Upper lobe of right lung (tissue), 1 donor: ENCODE measurements around the gene COMMD1. TPM values are rescaled to one million over a fixed set of nuclear protein-coding genes. Genes with fewer than 3 reads are reported as not detected.

ENCODE experiments used
- ATAC-seq: fragments of 200-7000 bp; cut with Tn5 transposase; one replicate; pipeline ENCODE4 v1.9.1; 2020; ENCODE audit warnings: mild to moderate bottlenecking, moderate library complexity
- DNase-seq: peaks from one replicate; pipeline ENCODE4 v3.0.0-alpha.2; 2020
- H3K27ac ChIP-seq: fragments of 200-600 bp; one replicate; pipeline ENCODE4 v1.8.0; 2022
- H3K27me3 ChIP-seq: fragments of 200-600 bp; one replicate; pipeline ENCODE4 v1.8.0; 2022; ENCODE audit warnings: mild to moderate bottlenecking
- H3K36me3 ChIP-seq: fragments of 200-600 bp; one replicate; pipeline ENCODE4 v1.8.0; 2022
- H3K4me1 ChIP-seq: fragments of 200-600 bp; one replicate; pipeline ENCODE4 v1.8.0; 2022
- H3K4me3 ChIP-seq: fragments of 200-600 bp; one replicate; pipeline ENCODE4 v1.8.0; 2022; ENCODE audit warnings: mild to moderate bottlenecking
- H3K9me3 ChIP-seq: fragments of 200-600 bp; one replicate; pipeline ENCODE4 v1.8.0; 2022
- intact Hi-C: fragments of 100-400 bp; cut with DNase I; formaldehyde crosslinking; loops from one replicate; pipeline ENCODE4 v1.11.0; 2022
- total RNA-seq: library from RNA; stranded (reverse); fragmentation: NEBNext Ultra II Directional; extraction: Animal tissue kit (Norgen Biotek cat#: 25700); gene quantifications from one replicate; pipeline ENCODE4 v1.2.1, GENCODE V29; 2021
- TF ChIP-seq, protein P1 (sequence below): fragments of 200-600 bp; IDR thresholded peaks from one replicate; pipeline ENCODE4 v1.8.0; 2022; ENCODE audit warnings: antibody characterized with exemption
- donor health status: DM: no; HTN: yes; CAD: no; lungs with severe emphysema.

The COMMD1 gene
- total RNA-seq, 1 donor from 2014 or later = 30.3 TPM

GRCh38 chr2:62099523-62100175, 194.2 kb downstream of the COMMD1 start:
- Histone ChIP-seq H3K4me3 (no peak overlapping the region), H3K4me1 (no peaks in the 10 kb centered on the region), H3K36me3 (no peaks in the 10 kb centered on the region), H3K27me3 (no peaks in the 10 kb centered on the region), H3K27ac (no peak overlapping the region), H3K9me3 (no peaks in the 10 kb centered on the region)
- DNase-seq (no peak), ATAC-seq (no peak)
- TF ChIP-seq, protein P1, sequence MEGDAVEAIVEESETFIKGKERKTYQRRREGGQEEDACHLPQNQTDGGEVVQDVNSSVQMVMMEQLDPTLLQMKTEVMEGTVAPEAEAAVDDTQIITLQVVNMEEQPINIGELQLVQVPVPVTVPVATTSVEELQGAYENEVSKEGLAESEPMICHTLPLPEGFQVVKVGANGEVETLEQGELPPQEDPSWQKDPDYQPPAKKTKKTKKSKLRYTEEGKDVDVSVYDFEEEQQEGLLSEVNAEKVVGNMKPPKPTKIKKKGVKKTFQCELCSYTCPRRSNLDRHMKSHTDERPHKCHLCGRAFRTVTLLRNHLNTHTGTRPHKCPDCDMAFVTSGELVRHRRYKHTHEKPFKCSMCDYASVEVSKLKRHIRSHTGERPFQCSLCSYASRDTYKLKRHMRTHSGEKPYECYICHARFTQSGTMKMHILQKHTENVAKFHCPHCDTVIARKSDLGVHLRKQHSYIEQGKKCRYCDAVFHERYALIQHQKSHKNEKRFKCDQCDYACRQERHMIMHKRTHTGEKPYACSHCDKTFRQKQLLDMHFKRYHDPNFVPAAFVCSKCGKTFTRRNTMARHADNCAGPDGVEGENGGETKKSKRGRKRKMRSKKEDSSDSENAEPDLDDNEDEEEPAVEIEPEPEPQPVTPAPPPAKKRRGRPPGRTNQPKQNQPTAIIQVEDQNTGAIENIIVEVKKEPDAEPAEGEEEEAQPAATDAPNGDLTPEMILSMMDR = no peak
- intact Hi-C loops = no loop called here

- DNase-seq (no peak), ATAC-seq (no peak)
- Histone ChIP-seq H3K36me3 (no peaks in the 10 kb centered on the region), H3K9me3 (no peaks in the 10 kb centered on the region), H3K27ac (no peak overlapping the region), H3K27me3 (no peaks in the 10 kb centered on the region), H3K4me1 (no peaks in the 10 kb centered on the region), H3K4me3 (no peak overlapping the region)
- TF ChIP-seq, protein P1 = no peak
- intact Hi-C loops = no loop called here
These were observed 196.4 kb downstream of the COMMD1 start for GRCh38 chr2:62101886-62102285.

DNA sequence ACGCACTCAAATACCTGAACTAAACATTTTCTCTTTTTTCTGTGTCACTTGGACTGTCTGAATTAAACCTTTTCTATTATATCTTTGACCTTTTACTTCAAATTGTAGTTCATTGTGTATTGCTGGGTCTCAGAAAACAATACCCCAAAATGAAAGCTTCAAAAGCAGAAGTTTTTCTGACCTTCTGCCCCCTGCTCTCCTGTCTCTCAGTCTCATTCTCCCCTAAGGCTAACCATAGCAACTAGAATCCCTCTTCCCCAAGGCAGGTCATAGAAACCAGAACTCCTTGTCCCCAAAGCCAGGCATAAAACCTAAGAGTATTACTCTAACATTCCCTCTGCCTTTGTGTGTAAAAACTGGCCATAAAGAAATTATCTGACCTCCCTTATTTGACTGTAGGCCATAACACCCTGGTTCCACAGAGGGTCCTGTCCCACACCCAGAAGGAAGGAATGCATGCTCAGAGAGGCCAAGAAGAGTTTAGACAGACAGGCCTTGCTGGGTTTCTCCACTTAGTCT, 197.0 kb downstream of the COMMD1 start:
- no peaks in the 10 kb centered on the region for H3K27me3 ChIP-seq
- H3K9me3 ChIP-seq = no peaks in the 10 kb centered on the region
- H3K36me3 ChIP-seq = no peaks in the 10 kb centered on the region
- intact Hi-C loops = no loop called here
- no peak overlapping the region for H3K4me3 ChIP-seq
- H3K27ac ChIP-seq = no peak overlapping the region
- H3K4me1 ChIP-seq = no peaks in the 10 kb centered on the region
- ATAC-seq = no peak
- TF ChIP-seq, protein P1 = no peak
- DNase-seq = no peak

DNA sequence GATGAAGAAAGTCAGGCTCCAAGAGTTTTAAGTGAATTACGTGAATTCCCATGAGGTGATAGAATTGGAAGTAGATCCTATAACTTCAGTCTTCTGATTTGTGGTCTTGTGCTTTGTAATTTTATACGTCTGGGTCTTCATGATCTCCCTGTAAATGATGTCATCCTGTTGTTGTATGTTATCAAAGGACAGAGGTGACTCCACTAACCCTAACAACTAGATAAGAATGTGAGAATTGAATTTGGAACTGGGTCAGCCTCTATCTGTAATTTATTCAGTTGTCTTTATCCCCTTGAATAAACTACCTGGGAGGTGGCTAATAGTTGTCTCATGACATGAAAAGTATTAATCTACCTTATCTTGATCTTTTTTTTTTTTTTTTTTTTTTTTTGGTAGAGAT, 204.1 kb downstream of the COMMD1 start:
- TF ChIP-seq, protein P1 = no peak
- H3K27me3 ChIP-seq = no peaks in the 10 kb centered on the region
- no peaks in the 10 kb centered on the region for H3K4me1 ChIP-seq
- DNase-seq (no peak), ATAC-seq (no peak)
- H3K9me3 ChIP-seq = no peaks in the 10 kb centered on the region
- H3K36me3 ChIP-seq = no peaks in the 10 kb centered on the region
- no peak overlapping the region for H3K27ac ChIP-seq
- no peak overlapping the region for H3K4me3 ChIP-seq
- intact Hi-C loops = no loop called here

DNA sequence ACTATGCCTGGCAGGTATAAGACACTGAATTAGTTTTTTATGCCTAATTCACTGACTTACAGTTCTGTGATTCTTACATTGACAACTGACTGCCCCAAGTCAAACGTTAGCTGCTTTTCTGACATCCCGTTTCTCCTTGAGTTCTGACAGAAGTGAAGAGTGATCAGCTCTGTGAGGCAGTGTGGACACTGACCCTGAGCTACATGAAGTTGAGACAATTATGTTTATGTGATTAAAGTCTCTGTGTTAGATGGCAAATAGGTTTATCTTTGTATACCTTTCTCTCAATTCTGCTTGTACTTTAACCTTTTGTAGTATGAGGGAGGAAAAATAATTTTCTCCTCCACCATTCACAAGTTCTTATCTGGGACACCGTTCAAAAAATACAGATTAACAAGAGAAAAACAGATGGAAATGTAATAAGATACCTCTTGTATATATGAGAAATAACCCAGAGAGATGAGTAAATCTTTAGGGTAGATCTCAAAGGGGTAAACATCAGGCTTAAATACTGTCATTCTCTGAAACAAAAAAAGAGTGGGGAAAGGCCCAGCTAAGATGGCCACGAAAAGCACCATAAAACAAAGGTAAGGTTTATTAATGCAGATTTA, 205.0 kb downstream of the COMMD1 start:
- no peaks in the 10 kb centered on the region for H3K27me3 ChIP-seq
- H3K4me3 ChIP-seq = no peak overlapping the region
- no peaks in the 10 kb centered on the region for H3K9me3 ChIP-seq
- ATAC-seq (no peak), DNase-seq (no peak)
- no peaks in the 10 kb centered on the region for H3K36me3 ChIP-seq
- no peaks in the 10 kb centered on the region for H3K4me1 ChIP-seq
- no peak overlapping the region for H3K27ac ChIP-seq
- TF ChIP-seq, protein P1 = no peak
- intact Hi-C loops = no loop called here
